Transverse colon (tissue), 4 donors: ENCODE measurements around the gene WDR48.
A peak's percentile ranks its signal among the peaks of the same experiment; 100 is the strongest.

Source experiments
- CTCF ChIP-seq, 5 experiments: fragments of 200-600 bp in 3 of 5; fragments of 450-650 bp in 2 of 5; sonication (generic) in 3 of 5; IDR thresholded peaks; 1 replicate in 2 of 5; 2 replicates in 3 of 5; pipeline ENCODE4 v1.5.1; 2016 to 2017; ENCODE audit warnings: antibody characterized with exemption in 5 of 5, inconsistent platforms in 3 of 5, mild to moderate bottlenecking in 2 of 5, moderate library complexity in 1 of 5
- POLR2A ChIP-seq: fragments of 450-650 bp; IDR thresholded peaks from one replicate; pipeline ENCODE4 v1.6.1; 2016; ENCODE audit warnings: antibody characterized with exemption, mild to moderate bottlenecking, moderate library complexity
- POLR2AphosphoS5 ChIP-seq, 3 donors: sonication (generic); formaldehyde crosslinking; IDR thresholded peaks; one replicate each; pipeline ENCODE4 v1.6.1; 2016; ENCODE audit warnings: antibody characterized with exemption in 3 of 3

GRCh38 chr3:39135170-39135805, 83.5 kb downstream of the WDR48 start:
- no peak for TF ChIP-seq CTCF (IDR thresholded peaks at IDR 0.05)
- TF ChIP-seq POLR2A: no peak
- peak in 2 of 3 donors; percentile 14 to 19 for TF ChIP-seq POLR2AphosphoS5 (IDR thresholded peaks at IDR 0.05)
